GM23338 (cell line): ENCODE data around the gene CPLANE2. TPM values are rescaled to one million over a fixed set of nuclear protein-coding genes. Genes with fewer than 3 reads are reported as not detected.

Experiments used
- ATAC-seq: fragments of 200-7000 bp; cut with Tn5 transposase; 3 replicates; pipeline ENCODE4 v1.9.1; 2020
- DNase-seq: peaks from one replicate; pipeline ENCODE4 v3.0.0-alpha.2; 2015; ENCODE audit warnings: low spot score
- H2AFZ ChIP-seq: fragments of 200-600 bp; sonication (generic); 2 replicates; pipeline ENCODE4 v1.8.0; 2016; ENCODE audit warnings: antibody characterized with exemption, mild to moderate bottlenecking, moderate library complexity
- H3F3A ChIP-seq: fragments of 200-600 bp; sonication (generic); replicated peaks from 2 replicates; pipeline ENCODE4 v1.8.0; 2017; ENCODE audit warnings: antibody characterized with exemption, mixed run types, low read depth
- H3K27ac ChIP-seq: fragments of 200-600 bp; sonication (generic); 2 replicates; pipeline ENCODE4 v1.6.1; 2016; ENCODE audit warnings: low read depth
- H3K27me3 ChIP-seq: fragments of 200-600 bp; sonication (generic); 2 replicates; pipeline ENCODE4 v1.8.0; 2016; ENCODE audit warnings: mild to moderate bottlenecking, mixed run types, moderate library complexity; ENCODE audit not compliant: insufficient read depth
- H3K36me3 ChIP-seq: fragments of 200-600 bp; sonication (generic); 2 replicates; pipeline ENCODE4 v1.8.0; 2016; ENCODE audit warnings: mild to moderate bottlenecking; ENCODE audit not compliant: insufficient read depth
- H3K4me1 ChIP-seq: fragments of 200-600 bp; sonication (generic); 2 replicates; pipeline ENCODE4 v1.8.0; 2016; ENCODE audit warnings: mild to moderate bottlenecking, moderate library complexity; ENCODE audit not compliant: insufficient read depth
- H3K4me2 ChIP-seq: fragments of 200-600 bp; sonication (generic); 2 replicates; pipeline ENCODE4 v1.7.1; 2017; ENCODE audit warnings: mixed run types
- H3K4me3 ChIP-seq: fragments of 200-600 bp; sonication (generic); 2 replicates; pipeline ENCODE4 v1.6.1; 2016; ENCODE audit warnings: mixed run types
- H3K79me2 ChIP-seq: fragments of 200-600 bp; sonication (generic); replicated peaks from 2 replicates; pipeline ENCODE4 v1.8.0; 2017; ENCODE audit warnings: mild to moderate bottlenecking; ENCODE audit not compliant: insufficient read depth
- H3K9me2 ChIP-seq: fragments of 200-600 bp; sonication (generic); 2 replicates; pipeline ENCODE4 v1.8.0; 2017; ENCODE audit not compliant: insufficient read depth
- H4K20me1 ChIP-seq: fragments of 200-600 bp; sonication (generic); replicated peaks from 2 replicates; pipeline ENCODE4 v1.8.0; 2017; ENCODE audit warnings: mild to moderate bottlenecking; ENCODE audit not compliant: insufficient read depth
- H3K27ac Mint-ChIP-seq: 2 replicates; pipeline ENCODE4 v1.8.0; 2020; ENCODE audit warnings: inconsistent platforms, mild to moderate bottlenecking, moderate library complexity, mixed read lengths
- H3K27me3 Mint-ChIP-seq: 3 replicates; pipeline ENCODE4 v1.8.0; 2022; ENCODE audit warnings: low read depth, mild to moderate bottlenecking, moderate library complexity, mixed read lengths, inconsistent platforms; ENCODE audit not compliant: insufficient read depth, poor library complexity
- H3K36me3 Mint-ChIP-seq: 3 replicates; pipeline ENCODE4 v1.8.0; 2021; ENCODE audit warnings: low read depth, mild to moderate bottlenecking, inconsistent platforms, moderate library complexity, mixed read lengths
- H3K4me1 Mint-ChIP-seq: 3 replicates; pipeline ENCODE4 v1.8.0; 2020; ENCODE audit warnings: mild to moderate bottlenecking, inconsistent platforms, mixed read lengths
- H3K4me3 Mint-ChIP-seq: 3 replicates; pipeline ENCODE4 v1.8.0; 2021; ENCODE audit warnings: moderate library complexity, mild to moderate bottlenecking, inconsistent platforms, mixed read lengths
- H3K9me3 Mint-ChIP-seq: 3 replicates; pipeline ENCODE4 v1.8.0; 2020; ENCODE audit warnings: moderate library complexity, mild to moderate bottlenecking, inconsistent platforms, mixed read lengths
- CREB1 ChIP-seq: fragments of 250-450 bp; sonication (Bioruptor Pico); IDR thresholded peaks from 2 replicates; pipeline ENCODE4 v1.5.0; 2020; ENCODE audit warnings: low read depth, mild to moderate bottlenecking, moderate library complexity
- CTCF ChIP-seq, 2 experiments: fragments of 200-600 bp in 1 of 2; sonication (generic) in 1 of 2; conservative IDR thresholded peaks; 2 replicates each; pipeline versions ENCODE4 v1.5.1 to v1.6.1; 2016 to 2017; ENCODE audit warnings: antibody characterized with exemption in 2 of 2, low read depth in 2 of 2, mild to moderate bottlenecking in 2 of 2, moderate library complexity in 1 of 2
- ETS1 ChIP-seq: IDR thresholded peaks from 2 replicates; pipeline ENCODE4 v1.6.1; 2016; ENCODE audit warnings: antibody characterized with exemption
- EZH2 ChIP-seq: fragments of 200-600 bp; sonication (generic); IDR thresholded peaks from one replicate; pipeline ENCODE4 v1.8.0; 2017; ENCODE audit warnings: antibody characterized with exemption, mild to moderate bottlenecking, low read depth; ENCODE audit not compliant: unreplicated experiment
- EZH2phosphoT487 ChIP-seq: fragments of 200-600 bp; sonication (generic); IDR thresholded peaks from one replicate; pipeline ENCODE4 v1.8.1; 2018; ENCODE audit warnings: antibody characterized with exemption; ENCODE audit not compliant: unreplicated experiment
- JUNB ChIP-seq: IDR thresholded peaks from one replicate; pipeline ENCODE4 v1.6.1; 2016; ENCODE audit warnings: antibody characterized with exemption; ENCODE audit not compliant: unreplicated experiment
- NANOG ChIP-seq: IDR thresholded peaks from 2 replicates; pipeline ENCODE4 v1.6.1; 2016; ENCODE audit warnings: antibody characterized with exemption, borderline replicate concordance
- POLR2AphosphoS5 ChIP-seq: IDR thresholded peaks from 2 replicates; pipeline ENCODE4 v1.6.1; 2016; ENCODE audit warnings: antibody characterized with exemption, low read depth
- STAT1 ChIP-seq: IDR thresholded peaks from one replicate; pipeline ENCODE4 v1.6.1; 2016; ENCODE audit warnings: antibody characterized with exemption; ENCODE audit not compliant: unreplicated experiment
- ZNF114 ChIP-seq: fragments of 250-450 bp; sonication (Bioruptor Pico); IDR thresholded peaks from 2 replicates; pipeline ENCODE4 v1.5.0; 2020; ENCODE audit warnings: mild to moderate bottlenecking, moderate library complexity
- ZNF331 ChIP-seq: fragments of 250-450 bp; sonication (Bioruptor Pico); IDR thresholded peaks from 2 replicates; pipeline ENCODE4 v1.5.0; 2020; ENCODE audit warnings: low read depth, mild to moderate bottlenecking, moderate library complexity
- polyA plus RNA-seq: library from polyadenylated mRNA; unstranded; fragments of >200 nt; fragmentation: Nextera tagmentation; extraction: Ambion mirVana; gene quantifications from 2 replicates; pipeline ENCODE4 v1.2.1, GENCODE V29; 2016
- total RNA-seq: library from RNA; depleted of rRNA; stranded (reverse); fragments of >200 nt; shearing (Covaris generic); gene quantifications from 2 replicates; pipeline ENCODE4 v1.2.3, GENCODE V29; 2014
- TF ChIP-seq, protein P1 (sequence below): IDR thresholded peaks from one replicate; pipeline ENCODE4 v1.6.1; 2018; ENCODE audit warnings: antibody characterized with exemption; ENCODE audit not compliant: unreplicated experiment
- TF ChIP-seq, protein P2 (sequence below): fragments of 250-450 bp; sonication (Bioruptor Pico); IDR thresholded peaks from 2 replicates; pipeline ENCODE4 v1.5.0; 2020; ENCODE audit warnings: mild to moderate bottlenecking, moderate library complexity

Gene CPLANE2
- total and polyA plus RNA-seq, 2 experiments from 2014 or later: 0.44 to 1.8 TPM

- ATAC-seq (no peak), DNase-seq (no peak)
- no peak overlapping the region for H3K27ac ChIP-seq
- H4K20me1 ChIP-seq: no peaks in the 10 kb centered on the region
- no peak overlapping the region for H2AFZ ChIP-seq
- no peak overlapping the region for H3K27ac Mint-ChIP-seq
- H3K4me1 Mint-ChIP-seq: no peaks in the 10 kb centered on the region; the same call in 2 of the 3 replicates
- H3K4me1 ChIP-seq: no peaks in the 10 kb centered on the region
- H3K4me3 ChIP-seq: no peak overlapping the region
- H3K9me3 Mint-ChIP-seq: no peaks in the 10 kb centered on the region; the same call in 2 of the 3 replicates
- H3K27me3 ChIP-seq: no peaks in the 10 kb centered on the region
- H3K4me3 Mint-ChIP-seq: no peak overlapping the region
- TF ChIP-seq JUNB (no peak), ZNF114 (no peak), CREB1 (CRISPR knock-in tag) (no peak), EZH2 (no peak), ETS1 (no peak), STAT1 (no peak), EZH2phosphoT487 (no peak), POLR2AphosphoS5 (no peak), NANOG (no peak), ZNF331 (no peak), CTCF (conservative IDR thresholded peaks at IDR 0.05; ENCODE audit: low read depth in 2 of 2) (no peak)
- TF ChIP-seq, protein P1, sequence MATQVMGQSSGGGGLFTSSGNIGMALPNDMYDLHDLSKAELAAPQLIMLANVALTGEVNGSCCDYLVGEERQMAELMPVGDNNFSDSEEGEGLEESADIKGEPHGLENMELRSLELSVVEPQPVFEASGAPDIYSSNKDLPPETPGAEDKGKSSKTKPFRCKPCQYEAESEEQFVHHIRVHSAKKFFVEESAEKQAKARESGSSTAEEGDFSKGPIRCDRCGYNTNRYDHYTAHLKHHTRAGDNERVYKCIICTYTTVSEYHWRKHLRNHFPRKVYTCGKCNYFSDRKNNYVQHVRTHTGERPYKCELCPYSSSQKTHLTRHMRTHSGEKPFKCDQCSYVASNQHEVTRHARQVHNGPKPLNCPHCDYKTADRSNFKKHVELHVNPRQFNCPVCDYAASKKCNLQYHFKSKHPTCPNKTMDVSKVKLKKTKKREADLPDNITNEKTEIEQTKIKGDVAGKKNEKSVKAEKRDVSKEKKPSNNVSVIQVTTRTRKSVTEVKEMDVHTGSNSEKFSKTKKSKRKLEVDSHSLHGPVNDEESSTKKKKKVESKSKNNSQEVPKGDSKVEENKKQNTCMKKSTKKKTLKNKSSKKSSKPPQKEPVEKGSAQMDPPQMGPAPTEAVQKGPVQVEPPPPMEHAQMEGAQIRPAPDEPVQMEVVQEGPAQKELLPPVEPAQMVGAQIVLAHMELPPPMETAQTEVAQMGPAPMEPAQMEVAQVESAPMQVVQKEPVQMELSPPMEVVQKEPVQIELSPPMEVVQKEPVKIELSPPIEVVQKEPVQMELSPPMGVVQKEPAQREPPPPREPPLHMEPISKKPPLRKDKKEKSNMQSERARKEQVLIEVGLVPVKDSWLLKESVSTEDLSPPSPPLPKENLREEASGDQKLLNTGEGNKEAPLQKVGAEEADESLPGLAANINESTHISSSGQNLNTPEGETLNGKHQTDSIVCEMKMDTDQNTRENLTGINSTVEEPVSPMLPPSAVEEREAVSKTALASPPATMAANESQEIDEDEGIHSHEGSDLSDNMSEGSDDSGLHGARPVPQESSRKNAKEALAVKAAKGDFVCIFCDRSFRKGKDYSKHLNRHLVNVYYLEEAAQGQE: no peak
- TF ChIP-seq, protein P2, sequence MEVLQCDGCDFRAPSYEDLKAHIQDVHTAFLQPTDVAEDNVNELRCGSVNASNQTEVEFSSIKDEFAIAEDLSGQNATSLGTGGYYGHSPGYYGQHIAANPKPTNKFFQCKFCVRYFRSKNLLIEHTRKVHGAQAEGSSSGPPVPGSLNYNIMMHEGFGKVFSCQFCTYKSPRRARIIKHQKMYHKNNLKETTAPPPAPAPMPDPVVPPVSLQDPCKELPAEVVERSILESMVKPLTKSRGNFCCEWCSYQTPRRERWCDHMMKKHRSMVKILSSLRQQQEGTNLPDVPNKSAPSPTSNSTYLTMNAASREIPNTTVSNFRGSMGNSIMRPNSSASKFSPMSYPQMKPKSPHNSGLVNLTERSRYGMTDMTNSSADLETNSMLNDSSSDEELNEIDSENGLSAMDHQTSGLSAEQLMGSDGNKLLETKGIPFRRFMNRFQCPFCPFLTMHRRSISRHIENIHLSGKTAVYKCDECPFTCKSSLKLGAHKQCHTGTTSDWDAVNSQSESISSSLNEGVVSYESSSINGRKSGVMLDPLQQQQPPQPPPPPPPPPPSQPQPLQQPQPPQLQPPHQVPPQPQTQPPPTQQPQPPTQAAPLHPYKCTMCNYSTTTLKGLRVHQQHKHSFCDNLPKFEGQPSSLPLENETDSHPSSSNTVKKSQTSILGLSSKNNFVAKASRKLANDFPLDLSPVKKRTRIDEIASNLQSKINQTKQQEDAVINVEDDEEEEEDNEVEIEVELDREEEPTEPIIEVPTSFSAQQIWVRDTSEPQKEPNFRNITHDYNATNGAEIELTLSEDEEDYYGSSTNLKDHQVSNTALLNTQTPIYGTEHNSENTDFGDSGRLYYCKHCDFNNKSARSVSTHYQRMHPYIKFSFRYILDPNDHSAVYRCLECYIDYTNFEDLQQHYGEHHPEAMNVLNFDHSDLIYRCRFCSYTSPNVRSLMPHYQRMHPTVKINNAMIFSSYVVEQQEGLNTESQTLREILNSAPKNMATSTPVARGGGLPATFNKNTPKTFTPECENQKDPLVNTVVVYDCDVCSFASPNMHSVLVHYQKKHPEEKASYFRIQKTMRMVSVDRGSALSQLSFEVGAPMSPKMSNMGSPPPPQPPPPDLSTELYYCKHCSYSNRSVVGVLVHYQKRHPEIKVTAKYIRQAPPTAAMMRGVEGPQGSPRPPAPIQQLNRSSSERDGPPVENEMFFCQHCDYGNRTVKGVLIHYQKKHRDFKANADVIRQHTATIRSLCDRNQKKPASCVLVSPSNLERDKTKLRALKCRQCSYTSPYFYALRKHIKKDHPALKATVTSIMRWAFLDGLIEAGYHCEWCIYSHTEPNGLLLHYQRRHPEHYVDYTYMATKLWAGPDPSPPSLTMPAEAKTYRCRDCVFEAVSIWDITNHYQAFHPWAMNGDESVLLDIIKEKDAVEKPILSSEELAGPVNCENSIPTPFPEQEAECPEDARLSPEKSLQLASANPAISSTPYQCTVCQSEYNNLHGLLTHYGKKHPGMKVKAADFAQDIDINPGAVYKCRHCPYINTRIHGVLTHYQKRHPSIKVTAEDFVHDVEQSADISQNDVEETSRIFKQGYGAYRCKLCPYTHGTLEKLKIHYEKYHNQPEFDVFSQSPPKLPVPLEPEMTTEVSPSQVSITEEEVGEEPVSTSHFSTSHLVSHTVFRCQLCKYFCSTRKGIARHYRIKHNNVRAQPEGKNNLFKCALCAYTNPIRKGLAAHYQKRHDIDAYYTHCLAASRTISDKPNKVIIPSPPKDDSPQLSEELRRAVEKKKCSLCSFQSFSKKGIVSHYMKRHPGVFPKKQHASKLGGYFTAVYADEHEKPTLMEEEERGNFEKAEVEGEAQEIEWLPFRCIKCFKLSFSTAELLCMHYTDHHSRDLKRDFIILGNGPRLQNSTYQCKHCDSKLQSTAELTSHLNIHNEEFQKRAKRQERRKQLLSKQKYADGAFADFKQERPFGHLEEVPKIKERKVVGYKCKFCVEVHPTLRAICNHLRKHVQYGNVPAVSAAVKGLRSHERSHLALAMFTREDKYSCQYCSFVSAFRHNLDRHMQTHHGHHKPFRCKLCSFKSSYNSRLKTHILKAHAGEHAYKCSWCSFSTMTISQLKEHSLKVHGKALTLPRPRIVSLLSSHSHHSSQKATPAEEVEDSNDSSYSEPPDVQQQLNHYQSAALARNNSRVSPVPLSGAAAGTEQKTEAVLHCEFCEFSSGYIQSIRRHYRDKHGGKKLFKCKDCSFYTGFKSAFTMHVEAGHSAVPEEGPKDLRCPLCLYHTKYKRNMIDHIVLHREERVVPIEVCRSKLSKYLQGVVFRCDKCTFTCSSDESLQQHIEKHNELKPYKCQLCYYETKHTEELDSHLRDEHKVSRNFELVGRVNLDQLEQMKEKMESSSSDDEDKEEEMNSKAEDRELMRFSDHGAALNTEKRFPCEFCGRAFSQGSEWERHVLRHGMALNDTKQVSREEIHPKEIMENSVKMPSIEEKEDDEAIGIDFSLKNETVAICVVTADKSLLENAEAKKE: no peak
- H3K4me2 ChIP-seq: no peak overlapping the region
- no peaks in the 10 kb centered on the region for H3K79me2 ChIP-seq
- peaks cover 6% of the 10 kb centered on the region; the same call in 2 of the 3 replicates for H3K36me3 Mint-ChIP-seq
- H3K36me3 ChIP-seq: no peaks in the 10 kb centered on the region
- H3K9me2 ChIP-seq: no peaks in the 10 kb centered on the region
- no peaks in the 10 kb centered on the region for H3F3A ChIP-seq
- H3K27me3 Mint-ChIP-seq: peaks cover 2% of the 10 kb centered on the region
These were observed 45.0 kb downstream of the CPLANE2 start for GRCh38 chr1:16191916-16192546.
